Measurements from ENCODE around the gene SLC35F5. TPM values are rescaled to one million over a fixed set of nuclear protein-coding genes. Genes with fewer than 3 reads are reported as not detected.
"Not testable (repeated sequence)": the region's sequence is repeated elsewhere in the genome, so short reads cannot be mapped to it uniquely, and the experiment has no call there.

SLC35F5 gene
- total RNA-seq, 1 donor from 2014 or later = 48.3 TPM

DNA sequence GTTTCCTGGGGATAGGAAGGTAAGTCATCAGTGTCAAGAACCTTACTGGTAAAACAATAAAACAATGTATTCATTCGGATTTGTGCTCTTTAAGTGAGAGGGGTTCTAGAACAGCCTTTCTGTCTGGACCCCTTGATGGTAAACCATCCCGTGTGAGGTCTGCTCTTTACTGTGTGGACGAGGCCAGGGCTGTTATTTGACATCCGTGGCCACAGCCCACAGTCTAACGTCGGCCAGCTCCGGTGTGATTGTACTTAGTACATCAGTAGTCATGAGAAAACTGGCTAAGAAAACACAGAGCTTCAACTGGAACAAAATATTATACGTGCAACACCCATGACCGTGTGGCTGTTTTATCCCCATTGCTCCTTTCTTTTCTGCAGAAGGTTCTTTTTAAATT is 62.0 kb downstream of the SLC35F5 start:
- ChIA-PET CTCF (no interaction called here), POLR2A (interaction anchor here (0.5 kb wide), 1 partner anchor 36 kb away, joined by 3 read pairs; no protein-coding TSS in a partner anchor)
- DNase-seq (no peak), ATAC-seq (ENCODE audit: low read depth) (no peak)
- H3K36me3 Mint-ChIP-seq (ENCODE audit: low read depth) = no peaks in the 10 kb centered on the region
- peaks cover 2% of the 10 kb centered on the region for H3K9me3 Mint-ChIP-seq
- H3K27me3 Mint-ChIP-seq = no peaks in the 10 kb centered on the region
- intact Hi-C loops (cut with micrococcal nuclease) = loop anchor here (10.0 kb wide), 1 partner anchor 520 kb away; the partner anchor contains the start of gene PSD4
- peaks cover 67% of the 10 kb centered on the region for H3K4me1 Mint-ChIP-seq
- TF ChIP-seq, protein P1, sequence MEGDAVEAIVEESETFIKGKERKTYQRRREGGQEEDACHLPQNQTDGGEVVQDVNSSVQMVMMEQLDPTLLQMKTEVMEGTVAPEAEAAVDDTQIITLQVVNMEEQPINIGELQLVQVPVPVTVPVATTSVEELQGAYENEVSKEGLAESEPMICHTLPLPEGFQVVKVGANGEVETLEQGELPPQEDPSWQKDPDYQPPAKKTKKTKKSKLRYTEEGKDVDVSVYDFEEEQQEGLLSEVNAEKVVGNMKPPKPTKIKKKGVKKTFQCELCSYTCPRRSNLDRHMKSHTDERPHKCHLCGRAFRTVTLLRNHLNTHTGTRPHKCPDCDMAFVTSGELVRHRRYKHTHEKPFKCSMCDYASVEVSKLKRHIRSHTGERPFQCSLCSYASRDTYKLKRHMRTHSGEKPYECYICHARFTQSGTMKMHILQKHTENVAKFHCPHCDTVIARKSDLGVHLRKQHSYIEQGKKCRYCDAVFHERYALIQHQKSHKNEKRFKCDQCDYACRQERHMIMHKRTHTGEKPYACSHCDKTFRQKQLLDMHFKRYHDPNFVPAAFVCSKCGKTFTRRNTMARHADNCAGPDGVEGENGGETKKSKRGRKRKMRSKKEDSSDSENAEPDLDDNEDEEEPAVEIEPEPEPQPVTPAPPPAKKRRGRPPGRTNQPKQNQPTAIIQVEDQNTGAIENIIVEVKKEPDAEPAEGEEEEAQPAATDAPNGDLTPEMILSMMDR (IDR thresholded peaks at IDR 0.05) = no peak
- peak overlapping the region; percentile 63 for H3K27ac Mint-ChIP-seq
- H3K4me3 Mint-ChIP-seq = no peak overlapping the region

- TF ChIP-seq, protein P1 (IDR thresholded peaks at IDR 0.05) = no peak
- peak; percentile 77 for ATAC-seq (ENCODE audit: low read depth)
- H3K27me3 Mint-ChIP-seq = no peaks in the 10 kb centered on the region
- peaks cover 57% of the 10 kb centered on the region for H3K4me1 Mint-ChIP-seq
- ChIA-PET CTCF (interaction anchor here (2.4 kb wide), 1 partner anchor 8 kb away, joined by 7 read pairs; no protein-coding TSS in a partner anchor), POLR2A (interaction anchor here (1.1 to 1.3 kb wide), 3 partner anchors 37 to 89 kb away, joined by 3 to 5 read pairs (median 5); partner anchors contain the start of gene SLC35F5)
- intact Hi-C loops (cut with micrococcal nuclease) = loop anchor here (1.0 to 10.0 kb wide), 4 partner anchors 7 to 518 kb away; partner anchors contain the start of genes PSD4 and SLC35F5
- peak overlapping the region; percentile 58 for H3K4me3 Mint-ChIP-seq
- no peaks in the 10 kb centered on the region for H3K36me3 Mint-ChIP-seq (ENCODE audit: low read depth)
- no peak for DNase-seq
- H3K9me3 Mint-ChIP-seq = peaks cover 2% of the 10 kb centered on the region
- H3K27ac Mint-ChIP-seq = peak overlapping the region; percentile 63
These were observed 63.6 kb downstream of the SLC35F5 start for GRCh38 chr2:113692698-113693428.

- H3K9me3 Mint-ChIP-seq; H3K27me3 Mint-ChIP-seq; POLR2A ChIA-PET; H3K36me3 Mint-ChIP-seq (ENCODE audit: low read depth); ATAC-seq (ENCODE audit: low read depth); H3K4me3 Mint-ChIP-seq; DNase-seq: not testable (repeated sequence)
- CTCF ChIA-PET = interaction anchor here (2.4 kb wide), 1 partner anchor 10 kb away, joined by 7 read pairs; no protein-coding TSS in a partner anchor
- peaks cover 49% of the 10 kb centered on the region for H3K4me1 Mint-ChIP-seq
- intact Hi-C loops (cut with micrococcal nuclease) = loop anchor here (10.0 kb wide), 1 partner anchor 516 kb away; the partner anchor contains the start of gene PSD4
- peak overlapping the region; percentile 65 for H3K27ac Mint-ChIP-seq
These were observed 65.6 kb downstream of the SLC35F5 start for GRCh38 chr2:113690871-113691270.

- ChIA-PET CTCF (no interaction called here), POLR2A (no interaction called here)
- DNase-seq = no peak
- Mint-ChIP-seq H3K4me1 (peaks cover 12% of the 10 kb centered on the region), H3K4me3 (no peak overlapping the region), H3K9me3 (peaks cover 2% of the 10 kb centered on the region), H3K27me3 (no peaks in the 10 kb centered on the region), H3K27ac (no peak overlapping the region), H3K36me3 (ENCODE audit: low read depth) (no peaks in the 10 kb centered on the region)
- ATAC-seq (ENCODE audit: low read depth) = no peak
- TF ChIP-seq, protein P1 (IDR thresholded peaks at IDR 0.05) = no peak
- intact Hi-C loops (cut with micrococcal nuclease) = no loop called here
These were observed 69.9 kb downstream of the SLC35F5 start for GRCh38 chr2:113686537-113686936.

DNA sequence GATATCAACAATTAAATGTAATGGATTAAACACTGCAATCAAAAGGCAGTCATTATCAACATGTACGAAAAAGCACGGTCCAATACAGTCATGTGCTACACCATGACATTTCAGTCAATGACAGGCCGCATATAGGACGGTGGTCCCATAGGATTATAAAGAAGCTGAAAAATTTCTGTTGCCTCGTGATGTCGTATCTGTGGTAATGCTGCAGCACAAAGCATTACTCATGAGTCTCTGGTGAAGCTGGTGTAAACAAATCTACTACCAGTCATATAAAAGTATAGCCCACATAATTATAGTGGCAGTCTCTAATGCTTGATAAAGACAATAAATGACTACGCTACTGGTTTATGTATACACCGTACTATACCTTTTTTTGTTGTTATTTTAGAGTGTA is 71.0 kb downstream of the SLC35F5 start:
- CTCF ChIA-PET = no interaction called here
- no peaks in the 10 kb centered on the region for H3K9me3 Mint-ChIP-seq
- ATAC-seq (ENCODE audit: low read depth) (no peak), DNase-seq (no peak)
- H3K4me1 Mint-ChIP-seq = peaks cover 4% of the 10 kb centered on the region
- no peaks in the 10 kb centered on the region for H3K27me3 Mint-ChIP-seq
- no peaks in the 10 kb centered on the region for H3K36me3 Mint-ChIP-seq (ENCODE audit: low read depth)
- no peak overlapping the region for H3K27ac Mint-ChIP-seq
- intact Hi-C loops (cut with micrococcal nuclease) = no loop called here
- POLR2A ChIA-PET = no interaction called here
- no peak overlapping the region for H3K4me3 Mint-ChIP-seq
- TF ChIP-seq, protein P1 (IDR thresholded peaks at IDR 0.05) = no peak
